Neural cell (in vitro differentiated cells): ENCODE results near the gene CHORDC1.

ENCODE experiments used
- EZH2 ChIP-seq: fragments of 200-600, 300-800 bp; shearing (Covaris generic), sonication (generic); IDR thresholded peaks from 2 replicates; pipeline ENCODE4 v1.6.1; 2014; ENCODE audit warnings: antibody characterized with exemption, low read length, borderline replicate concordance, mild to moderate bottlenecking; ENCODE audit not compliant: insufficient read depth, poor library complexity, severe bottlenecking
- POLR2AphosphoS5 ChIP-seq: IDR thresholded peaks from 2 replicates; pipeline ENCODE4 v1.6.1; 2012

GRCh38 chr11:90176069-90176468 is 46.8 kb downstream of the CHORDC1 start:
- TF ChIP-seq EZH2 (no peak), POLR2AphosphoS5 (no peak)
